GM12801 (cell line): ENCODE measurements around the gene CHAC2.

Experiments used
- CTCF ChIP-seq: IDR thresholded peaks from one replicate; pipeline ENCODE4 v1.5.1; 2011; ENCODE audit warnings: control low read depth; ENCODE audit not compliant: insufficient read length; ENCODE audit errors: extremely low read depth

The CHAC2 gene

GRCh38 chr2:53820048-53820447 is 52.4 kb downstream of the CHAC2 start:
- no peak for TF ChIP-seq CTCF

GRCh38 chr2:53820711-53821110 is 53.1 kb downstream of the CHAC2 start:
- no peak for TF ChIP-seq CTCF

GRCh38 chr2:53821810-53822209 is 54.2 kb downstream of the CHAC2 start:
- no peak for TF ChIP-seq CTCF
